ENCODE measurements around the gene EPN3.

EPN3 gene

DNA sequence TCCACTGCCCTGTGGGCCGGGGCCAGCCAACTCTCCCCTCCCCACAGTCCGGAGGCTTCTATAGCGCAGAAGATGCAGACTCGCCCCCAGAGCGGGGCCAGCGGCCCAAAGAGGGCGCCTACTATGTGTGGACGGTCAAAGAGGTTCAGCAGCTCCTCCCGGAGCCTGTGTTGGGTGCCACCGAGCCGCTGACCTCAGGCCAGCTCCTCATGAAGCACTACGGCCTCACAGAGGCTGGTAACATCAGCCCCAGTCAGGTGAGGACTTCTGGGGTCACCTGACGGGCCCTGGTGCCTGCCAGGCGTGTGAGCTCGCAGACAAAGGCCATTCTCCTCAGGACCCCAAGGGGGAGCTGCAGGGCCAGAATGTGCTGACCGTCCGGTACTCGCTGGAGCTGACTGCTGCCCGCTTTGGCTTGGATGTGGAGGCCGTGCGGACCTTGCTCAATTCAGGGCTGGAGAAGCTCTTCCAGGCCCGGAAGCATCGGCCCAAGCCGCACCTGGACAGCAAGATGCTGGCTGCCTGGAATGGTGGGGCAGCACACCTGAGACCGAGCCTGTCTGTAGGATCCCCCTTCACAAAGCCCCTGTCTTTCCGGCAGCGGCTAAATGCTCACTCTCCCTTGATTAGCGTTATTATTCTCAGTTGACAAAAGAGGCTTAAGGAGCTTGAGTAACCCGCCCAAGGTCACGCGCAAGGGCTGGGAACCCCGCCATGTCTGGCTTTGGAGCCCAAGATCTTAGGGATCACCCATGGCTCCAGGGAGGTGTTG lies 18.3 kb downstream of the EPN3 start:
- no peak for DNase-seq

DNA sequence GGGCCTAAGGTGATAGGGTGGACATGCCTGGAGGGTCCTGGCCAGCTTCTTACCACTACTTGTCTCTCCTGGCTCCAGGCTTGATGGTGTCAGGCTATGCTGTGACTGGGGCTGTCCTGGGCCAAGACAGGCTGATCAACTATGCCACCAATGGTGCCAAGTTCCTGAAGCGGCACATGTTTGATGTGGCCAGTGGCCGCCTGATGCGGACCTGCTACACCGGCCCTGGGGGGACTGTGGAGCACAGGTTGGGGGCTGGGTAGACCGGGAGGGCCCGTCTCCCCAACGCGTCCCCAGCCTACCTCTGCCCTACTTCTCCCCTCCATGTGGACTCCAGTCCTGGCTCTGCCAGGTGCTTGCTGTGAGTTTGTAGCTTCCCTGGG lies 18.9 kb downstream of the EPN3 start:
- DNase-seq, result no peak

DNA sequence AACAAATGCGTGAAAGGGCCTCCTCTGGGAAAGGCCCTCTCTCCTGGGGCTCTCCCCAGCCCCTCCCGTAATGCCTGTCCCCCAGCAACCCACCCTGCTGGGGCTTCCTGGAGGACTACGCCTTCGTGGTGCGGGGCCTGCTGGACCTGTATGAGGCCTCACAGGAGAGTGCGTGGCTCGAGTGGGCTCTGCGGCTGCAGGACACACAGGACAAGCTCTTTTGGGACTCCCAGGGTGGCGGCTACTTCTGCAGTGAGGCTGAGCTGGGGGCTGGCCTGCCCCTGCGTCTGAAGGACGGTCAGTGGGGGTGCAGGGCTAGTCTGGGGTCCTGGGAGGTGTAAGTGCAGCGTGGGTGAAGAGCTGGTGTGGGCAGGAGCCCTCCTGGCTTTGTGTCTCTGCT lies 19.3 kb downstream of the EPN3 start:
- no peak for DNase-seq

DNA sequence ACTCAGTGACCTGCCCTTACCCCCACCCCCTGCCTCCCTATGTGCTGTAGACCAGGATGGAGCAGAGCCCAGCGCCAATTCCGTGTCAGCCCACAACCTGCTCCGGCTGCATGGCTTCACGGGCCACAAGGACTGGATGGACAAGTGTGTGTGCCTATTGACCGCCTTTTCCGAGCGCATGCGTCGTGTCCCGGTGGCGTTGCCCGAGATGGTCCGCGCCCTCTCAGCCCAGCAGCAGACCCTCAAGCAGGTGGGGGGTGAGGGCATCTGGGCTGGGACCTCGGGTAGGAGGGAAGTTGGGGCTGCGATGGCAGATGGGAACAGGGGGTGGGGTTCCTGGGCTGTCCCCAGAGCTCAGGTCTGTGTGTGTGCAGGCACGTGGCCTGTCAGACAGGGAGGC lies 21.7 kb downstream of the EPN3 start:
- DNase-seq, result no peak

DNA sequence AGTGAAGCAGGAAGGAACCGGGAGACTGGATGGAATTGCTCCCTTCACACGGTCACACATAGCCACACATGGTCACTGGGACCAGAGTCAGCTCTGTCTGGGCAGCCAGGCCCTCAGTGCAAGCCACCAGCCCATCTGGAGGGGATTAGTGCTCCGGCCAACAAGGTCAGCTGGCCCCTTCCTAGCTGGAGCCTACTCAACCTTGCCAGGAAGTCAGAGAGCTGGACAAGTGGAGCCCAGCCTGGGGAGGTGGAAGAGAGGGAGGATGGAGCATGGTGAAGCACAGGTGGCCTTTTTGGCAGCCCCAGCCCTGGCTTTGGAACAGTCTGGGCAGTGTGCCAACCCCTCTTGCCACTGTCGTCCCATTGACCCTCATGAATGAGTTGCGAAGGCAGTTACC lies 24.3 kb downstream of the EPN3 start:
- DNase-seq, result no peak

DNA sequence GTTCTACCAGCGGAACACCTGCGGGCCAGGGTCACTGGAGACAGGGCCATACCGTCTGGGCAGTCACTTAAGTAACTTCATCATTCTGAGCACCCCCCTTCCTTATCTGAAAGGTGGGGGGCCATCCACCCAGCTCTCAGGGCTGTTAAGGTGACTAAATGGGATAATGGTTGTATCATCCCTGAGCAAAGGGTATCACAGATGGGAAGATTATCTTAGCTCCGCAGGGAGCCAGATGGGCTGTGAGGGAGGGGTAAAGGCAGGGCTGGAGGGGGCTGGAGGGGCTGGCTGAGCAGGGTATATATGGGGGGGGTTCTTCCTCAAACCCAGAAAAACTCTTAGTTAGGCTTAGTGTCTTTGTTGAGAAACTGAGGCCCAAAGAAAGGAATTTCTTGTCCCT lies 25.1 kb downstream of the EPN3 start:
- DNase-seq, result no peak

DNA sequence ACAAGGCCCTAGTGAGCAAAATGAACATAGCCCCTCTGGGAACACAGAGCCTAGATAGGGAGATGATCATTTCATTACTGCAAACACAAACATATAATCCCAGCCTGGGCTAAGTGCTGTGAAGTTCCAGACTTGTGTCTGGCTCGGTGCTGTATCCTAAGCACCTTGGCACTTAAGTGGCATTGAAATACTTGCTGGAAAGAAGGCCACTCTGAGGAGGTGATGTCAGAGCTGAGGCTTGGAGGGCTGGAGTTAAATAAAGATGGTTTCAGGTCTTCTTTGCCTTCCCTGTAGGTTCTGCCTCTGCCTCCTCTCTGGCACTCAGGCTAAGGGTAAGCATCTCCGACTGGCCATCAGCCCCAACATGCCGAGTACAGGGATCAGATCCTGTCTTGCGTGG lies 25.6 kb downstream of the EPN3 start:
- no peak for DNase-seq

DNA sequence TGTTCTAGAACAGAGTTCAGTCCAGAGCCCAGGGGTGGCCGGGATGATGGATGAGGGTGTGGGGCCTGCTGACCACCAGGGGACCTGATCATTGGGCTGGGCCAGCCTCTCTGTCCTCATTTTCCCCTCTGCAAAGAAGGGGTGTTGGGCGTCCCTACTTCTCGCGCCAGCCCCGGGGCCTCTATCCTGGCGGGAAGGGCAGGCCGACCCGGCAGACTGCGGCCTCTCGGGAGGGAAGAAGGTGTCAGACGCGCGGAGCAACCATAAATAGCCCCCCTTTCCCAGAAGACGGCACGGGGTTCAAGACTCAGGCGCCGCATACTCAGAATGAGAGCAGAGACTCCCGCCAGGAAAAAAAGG lies 26.0 kb downstream of the EPN3 start:
- DNase-seq, result no peak

DNA sequence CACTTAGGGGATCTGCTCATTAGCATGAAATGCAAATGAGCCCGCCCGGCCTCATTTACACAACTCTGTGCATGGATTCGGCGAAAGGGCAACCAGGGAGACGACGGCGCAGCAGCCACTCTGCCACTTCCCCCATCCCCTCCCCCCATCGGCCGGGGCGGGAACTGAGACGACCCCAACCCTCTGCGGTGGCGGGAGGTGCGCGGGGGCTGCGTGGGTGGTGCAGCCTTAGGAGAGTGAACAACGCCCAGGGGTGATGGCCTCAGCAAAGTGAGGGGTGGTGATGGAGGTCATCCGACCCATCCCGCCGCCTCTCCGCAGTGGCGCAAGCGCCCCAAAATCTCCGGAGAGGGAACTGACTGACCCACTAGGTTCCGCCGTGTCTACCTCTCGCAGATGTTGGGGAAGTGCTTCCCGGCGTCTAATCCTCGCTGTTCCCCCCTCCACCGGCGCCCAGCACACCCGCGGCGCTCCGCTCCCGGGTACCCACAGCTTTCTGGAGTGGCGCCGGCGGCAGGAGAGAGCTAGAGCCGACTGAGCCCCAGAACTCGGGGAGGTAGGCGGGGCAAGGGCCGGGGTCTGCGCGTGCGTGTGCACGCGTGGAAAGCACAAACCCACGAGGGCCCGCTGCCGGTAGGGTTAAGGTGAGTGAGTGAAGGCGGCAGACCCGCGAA lies 26.5 kb downstream of the EPN3 start:
- DNase-seq, result no peak

DNA sequence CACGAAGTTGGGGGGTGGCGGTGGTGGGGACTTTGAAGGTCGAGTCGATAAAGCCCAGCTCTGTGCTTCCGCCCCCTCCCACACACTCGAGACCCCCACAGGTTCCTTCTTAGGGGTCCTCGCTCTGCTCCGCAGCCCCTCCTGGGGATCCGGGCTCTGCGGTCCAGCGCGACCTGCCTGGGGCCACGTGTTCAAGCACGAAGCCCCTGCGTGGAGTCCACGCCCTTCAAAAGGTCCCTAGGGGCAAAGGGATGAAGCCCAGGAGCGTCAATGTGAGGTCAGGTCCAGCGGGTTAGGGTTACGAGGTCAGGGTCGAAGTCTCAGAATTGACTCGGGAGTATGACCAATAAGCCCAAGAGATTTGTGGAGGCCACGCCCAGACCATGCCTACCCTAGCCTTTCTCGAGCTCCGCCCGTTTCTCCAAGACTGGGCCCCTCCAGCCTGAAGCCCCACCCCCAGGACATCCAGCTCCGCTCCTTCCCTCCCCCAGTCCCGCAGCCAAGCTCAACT lies 27.2 kb downstream of the EPN3 start:
- DNase-seq, result peak in 1 of 2 donors; percentile 18

DNA sequence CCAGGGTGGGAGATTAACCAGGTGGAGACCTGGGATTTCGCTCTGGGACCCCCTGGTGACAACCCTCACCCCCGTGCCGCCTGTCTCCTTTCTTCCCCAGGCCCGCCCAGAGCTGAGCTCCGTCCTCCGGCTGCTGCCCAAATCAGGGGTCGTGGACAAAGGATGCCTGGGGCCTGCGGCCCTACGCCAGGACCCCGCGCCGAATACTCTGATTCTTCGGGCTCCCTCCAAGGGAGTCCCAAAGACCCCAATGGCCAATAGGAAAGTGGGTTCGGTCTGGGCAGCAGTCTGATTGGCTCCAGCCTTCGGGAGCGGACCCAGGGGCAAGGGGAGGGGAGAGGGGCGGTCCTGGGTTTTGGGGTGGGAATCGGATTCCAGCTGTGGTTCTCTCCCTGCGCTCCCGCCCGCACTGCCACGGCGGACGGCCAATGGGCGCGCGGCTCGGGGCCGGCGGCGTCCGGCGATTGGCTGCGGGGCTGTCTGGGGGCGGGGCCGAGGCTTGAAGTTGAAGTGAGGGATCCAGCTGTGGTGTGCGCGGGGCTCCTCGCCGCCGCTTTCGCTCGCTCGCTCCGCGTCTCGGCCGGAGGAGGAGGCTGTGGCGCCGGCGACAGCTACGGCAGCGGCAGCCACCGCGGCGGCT lies 27.8 kb downstream of the EPN3 start, which contains the start of gene CACNA1G:
TSS of gene CACNA1G (plus strand) at position 531 of the 640 bp plus-strand sequence. CDS start 745 bp downstream, outside the sequence.
- peak; percentile 84 to 86 for DNase-seq

DNA sequence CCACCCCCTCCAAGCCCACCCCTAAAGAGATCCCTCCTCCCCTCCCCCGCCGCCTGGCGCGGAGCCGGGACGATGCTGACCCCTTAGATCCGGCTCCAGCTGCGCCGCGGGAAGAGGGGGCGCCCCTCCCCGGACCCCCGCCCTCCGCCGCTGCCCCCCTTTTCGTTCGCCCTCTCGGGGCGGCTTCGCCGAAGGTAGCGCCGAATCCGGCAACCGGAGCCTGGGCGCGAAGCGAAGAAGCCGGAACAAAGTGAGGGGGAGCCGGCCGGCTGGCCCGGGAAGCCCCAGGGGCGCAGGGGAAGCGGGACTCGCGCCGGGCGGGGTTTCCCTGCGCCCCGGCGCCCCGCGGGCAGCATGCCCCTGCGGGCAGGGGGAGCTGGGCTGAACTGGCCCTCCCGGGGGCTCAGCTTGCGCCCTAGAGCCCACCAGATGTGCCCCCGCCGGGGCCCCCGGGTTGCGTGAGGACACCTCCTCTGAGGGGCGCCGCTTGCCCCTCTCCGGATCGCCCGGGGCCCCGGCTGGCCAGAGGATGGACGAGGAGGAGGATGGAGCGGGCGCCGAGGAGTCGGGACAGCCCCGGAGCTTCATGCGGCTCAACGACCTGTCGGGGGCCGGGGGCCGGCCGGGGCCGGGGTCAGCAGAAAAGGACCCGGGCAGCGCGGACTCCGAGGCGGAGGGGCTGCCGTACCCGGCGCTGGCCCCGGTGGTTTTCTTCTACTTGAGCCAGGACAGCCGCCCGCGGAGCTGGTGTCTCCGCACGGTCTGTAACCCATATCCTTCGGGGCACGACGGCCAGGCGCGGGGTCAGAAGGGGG lies 28.6 kb downstream of the EPN3 start:
- no peak for DNase-seq

DNA sequence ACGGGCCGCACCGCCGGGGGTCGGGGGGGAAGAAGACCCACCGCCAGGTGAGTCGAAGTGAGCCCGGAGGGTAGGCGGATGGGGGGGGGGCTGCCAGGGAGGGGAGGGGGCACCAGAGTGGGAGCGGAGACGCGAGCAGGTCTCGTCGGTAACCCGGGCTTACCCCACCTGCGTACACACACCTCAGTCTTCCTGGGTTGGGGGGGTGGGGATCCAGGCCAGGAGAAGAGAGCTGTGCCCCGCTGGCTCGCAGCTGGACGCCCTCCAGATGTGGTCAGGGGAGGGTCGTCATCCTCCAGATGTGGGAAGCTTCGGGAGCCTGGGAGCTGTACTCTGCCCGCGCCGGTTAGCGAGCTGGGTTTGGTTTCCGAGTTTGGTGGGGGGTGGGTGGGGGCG lies 29.2 kb downstream of the EPN3 start:
- no peak for DNase-seq

DNA sequence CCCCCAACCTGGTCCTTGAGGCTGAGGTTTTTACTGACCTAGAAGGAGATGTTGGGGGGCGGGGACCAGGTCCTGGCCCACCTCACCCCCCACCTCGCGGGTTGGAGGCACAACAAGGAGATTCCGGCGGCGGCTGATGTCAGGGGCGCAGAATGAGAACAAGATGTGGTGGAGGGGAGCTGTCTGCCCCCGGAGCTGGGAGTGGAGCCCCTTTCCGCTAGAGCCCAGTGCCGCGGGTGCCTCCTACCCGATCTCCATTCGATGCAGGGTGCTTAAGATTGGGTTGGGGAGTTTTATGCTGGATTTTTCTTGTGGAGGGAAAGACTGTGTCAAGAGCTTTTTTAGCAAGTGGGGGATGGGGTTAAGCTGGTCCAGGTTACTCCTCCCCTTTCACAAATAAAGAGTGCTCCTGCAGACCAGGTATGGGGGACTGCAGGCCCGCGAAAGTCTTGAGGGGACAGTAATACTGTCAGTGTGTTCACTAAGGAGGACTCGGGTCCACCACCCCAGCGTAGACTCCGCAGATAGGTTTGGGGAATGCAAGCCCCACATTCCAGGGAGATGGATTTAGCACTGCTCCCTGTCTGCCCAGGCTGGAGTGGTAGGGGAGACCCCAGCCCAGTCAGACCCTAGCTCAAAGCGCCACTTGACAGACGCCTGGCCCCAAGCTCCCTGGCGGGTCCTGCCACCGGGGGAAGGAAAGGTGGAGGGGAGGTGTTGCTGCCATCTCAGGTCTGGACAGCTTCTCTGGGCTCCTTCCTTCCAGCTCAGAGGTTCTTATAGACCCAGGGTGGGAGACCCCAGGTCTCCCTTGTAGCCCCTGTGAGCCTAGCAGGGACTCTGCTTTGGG lies 29.9 kb downstream of the EPN3 start:
- DNase-seq, result no peak

DNA sequence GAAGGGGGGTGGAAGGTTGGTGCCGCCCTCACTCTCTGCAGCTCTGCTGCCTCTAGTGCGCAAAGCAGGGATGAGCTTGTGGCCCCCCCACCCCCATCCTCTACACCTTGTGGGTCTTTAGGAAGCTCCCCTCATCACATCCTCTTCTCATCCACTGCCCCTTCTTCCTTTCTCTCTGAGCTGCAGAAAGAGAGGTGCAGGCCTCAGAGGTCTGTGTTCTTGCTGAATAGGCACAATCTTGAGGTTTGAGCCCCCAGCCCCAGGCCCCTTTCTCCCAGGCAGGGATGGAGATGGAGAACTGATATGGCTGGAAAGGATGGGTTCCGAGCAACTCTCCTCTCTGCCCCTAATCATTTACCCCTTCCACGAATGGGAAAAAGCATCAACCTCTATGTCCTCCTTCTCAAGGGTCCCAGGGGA lies 30.6 kb downstream of the EPN3 start:
- DNase-seq, result no peak

DNA sequence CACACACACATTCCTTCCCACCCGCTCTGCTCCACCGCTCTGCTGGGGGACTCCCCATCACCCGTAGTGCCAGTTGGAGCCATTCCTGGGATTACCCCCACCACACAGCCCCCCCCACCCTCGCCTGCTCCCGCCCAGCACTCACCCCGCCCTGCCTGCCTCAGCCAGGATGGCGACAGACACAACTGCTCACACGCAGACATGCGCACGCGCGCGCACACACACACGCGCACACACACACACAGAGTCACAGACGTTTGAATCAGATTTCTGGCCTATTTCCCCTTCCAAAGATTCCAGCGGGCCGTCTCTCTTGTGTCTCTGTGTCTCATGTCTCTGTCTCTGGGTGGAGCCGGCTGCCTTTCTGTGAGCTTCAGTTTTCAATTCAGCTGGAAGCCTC lies 32.4 kb downstream of the EPN3 start:
- DNase-seq, result no peak

DNA sequence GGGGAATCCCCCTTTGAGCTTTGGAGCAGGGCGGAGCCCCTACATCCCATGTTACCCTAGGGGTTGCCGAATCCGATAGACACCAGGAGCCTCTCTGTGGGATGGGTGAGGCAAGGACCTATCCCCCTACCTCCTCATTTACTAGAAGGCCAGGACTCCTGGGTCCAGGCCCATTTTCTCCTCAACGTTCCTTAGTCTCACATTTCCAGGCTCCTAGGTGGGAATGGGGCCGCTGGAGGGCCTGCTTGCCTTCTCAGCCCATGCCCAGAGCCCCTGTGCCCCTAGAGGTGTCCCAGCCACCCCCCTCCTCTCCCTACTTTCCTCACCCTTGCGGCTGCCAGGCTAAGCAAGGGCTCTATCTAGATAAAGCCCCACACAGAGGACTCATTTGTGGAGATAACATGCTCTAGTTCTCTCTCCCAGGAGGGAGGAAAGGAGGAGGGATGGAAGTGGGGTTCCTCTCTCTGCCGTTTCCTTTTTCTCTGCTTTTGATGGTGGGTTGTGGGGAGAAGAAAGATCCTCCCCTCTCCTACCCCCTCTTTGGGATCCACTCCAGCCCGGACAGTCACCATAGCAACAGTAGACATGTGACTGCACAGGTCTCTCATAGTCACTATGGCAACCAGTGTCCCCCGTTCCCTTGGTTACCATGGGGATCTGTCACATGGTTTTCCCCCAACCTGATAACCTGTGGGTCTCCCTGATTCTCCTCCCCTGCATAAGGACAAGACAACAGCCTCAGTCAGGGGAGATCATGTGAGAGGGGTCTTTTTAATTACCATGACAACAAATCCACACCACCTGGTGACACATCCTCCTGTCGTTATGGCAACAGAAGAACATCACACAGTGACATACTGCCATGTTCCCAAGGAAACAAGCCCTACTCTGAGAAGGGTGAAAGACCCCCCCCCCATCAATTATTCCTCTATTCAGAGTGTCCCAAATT lies 33.1 kb downstream of the EPN3 start:
- no peak for DNase-seq

DNA sequence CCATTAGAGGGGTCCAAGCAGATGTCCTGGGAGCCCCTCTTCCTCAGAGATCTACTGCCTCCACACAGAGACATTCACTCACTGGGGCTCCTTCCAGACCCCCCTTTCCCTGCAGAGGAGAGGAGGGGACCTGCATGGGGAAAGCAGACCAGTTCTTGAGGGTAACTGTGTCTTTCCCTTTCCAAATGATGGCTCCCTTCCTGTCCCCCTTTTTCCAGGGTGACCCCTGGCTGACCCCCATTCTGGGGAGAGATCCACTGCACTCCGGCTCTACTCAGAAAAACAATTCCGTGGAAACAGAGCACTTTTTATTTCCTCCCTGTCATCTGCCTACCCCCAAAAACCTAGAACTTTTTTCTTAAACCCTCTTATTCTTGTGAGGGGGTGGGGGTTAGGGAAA lies 34.4 kb downstream of the EPN3 start:
- no peak for DNase-seq

DNA sequence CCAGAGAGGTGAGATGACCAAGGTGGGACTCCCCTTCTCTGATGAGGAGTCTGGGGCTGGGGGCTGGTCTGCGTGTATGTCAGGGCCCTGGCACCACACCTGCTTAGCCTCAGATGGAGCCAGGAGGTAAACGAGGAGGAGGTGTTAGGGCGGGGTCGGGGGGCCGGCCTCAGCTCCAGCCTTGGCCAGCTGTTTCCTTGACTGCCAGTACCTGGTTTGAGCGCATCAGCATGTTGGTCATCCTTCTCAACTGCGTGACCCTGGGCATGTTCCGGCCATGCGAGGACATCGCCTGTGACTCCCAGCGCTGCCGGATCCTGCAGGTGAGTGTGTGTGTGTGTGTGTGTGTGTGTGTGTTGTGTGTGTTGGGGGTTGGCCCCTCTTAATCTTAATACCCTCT lies 36.1 kb downstream of the EPN3 start:
- no peak for DNase-seq

DNA sequence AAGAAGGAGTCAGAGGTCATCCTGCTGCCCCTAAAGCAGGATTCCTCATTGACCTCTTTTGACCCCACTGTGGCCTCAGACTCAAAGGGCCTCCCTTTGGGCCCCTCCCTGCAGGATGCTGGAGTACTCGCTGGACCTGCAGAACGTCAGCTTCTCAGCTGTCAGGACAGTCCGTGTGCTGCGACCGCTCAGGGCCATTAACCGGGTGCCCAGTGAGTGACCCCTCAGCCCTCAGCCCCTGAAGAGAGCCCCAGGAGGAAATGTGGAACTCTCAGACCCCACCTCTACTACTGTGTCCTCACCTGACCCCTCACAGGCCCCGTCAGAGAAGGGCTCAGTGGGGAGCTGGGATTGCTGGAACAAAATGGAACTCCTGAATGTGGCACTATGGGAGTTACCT lies 37.1 kb downstream of the EPN3 start:
- no peak for DNase-seq

DNA sequence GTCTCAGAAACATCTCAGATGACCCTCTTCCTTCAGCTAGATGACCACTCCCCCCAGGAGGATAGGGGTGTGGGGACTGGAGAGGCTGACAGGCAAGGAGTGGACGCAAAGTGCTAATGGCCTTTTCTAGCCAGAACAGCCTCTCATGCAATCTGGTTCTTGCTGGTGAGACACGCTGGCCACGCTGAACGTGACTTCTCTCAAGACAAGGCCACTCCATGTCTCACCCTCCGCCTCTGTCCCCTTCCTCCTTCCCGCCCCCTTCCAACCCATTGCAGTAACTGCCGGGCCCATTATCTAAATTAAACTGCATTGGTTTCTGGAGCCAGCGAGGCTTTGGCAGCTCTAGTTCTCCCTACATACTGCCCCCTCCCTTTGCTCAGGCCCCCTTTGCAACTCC lies 37.5 kb downstream of the EPN3 start:
- DNase-seq, result no peak

Data from activated CD4-positive, alpha-beta T cell treated with anti-CD3 and anti-CD28 coated beads for 4 hours (primary cell).